ENCODE measurements around the gene CAPN2.

DNA sequence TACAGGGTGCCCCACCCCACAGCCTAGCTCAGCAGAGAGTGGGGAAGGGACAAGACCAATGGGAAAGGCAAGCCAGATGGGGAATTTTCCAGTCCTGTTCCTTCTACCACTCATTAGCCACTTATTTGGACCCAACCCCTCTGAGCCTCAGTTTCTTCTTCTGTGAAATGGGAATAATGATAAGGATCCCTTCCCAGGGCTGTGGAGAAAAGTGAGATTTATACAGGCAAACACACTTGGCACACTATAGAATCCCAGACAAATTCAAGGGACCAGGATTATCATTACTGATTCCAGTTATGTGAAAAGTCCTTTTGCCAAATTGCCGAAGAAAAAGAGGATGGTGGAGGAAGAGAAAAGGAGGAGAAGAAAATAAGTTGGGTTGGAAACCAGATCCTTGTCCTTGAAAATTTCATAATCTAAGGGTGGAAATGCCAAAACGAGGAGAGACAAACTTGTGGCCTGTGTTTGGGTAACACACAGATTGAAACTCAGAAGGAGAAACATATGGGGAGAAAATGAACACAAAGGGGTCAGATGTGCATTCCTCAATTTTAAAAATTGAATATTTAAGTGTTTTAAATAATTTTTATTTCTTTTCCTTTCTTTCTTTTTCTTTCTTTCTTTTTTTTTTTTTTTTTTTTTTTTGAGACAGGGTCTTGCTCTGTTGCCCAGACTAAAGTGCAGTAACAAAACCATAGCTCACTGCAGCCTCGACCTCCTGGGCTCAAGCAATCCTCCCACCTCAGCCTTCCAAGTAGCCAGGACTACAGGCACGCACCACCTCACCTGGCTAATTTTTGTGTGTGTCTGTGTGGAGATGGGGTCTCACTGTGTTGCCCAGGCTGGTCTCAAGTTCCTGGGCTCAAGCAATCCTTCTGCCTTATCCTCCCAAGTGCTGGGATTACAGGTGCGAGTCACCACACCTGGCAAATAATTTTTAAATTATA, 9.6 kb downstream of the CAPN2 start:
- TF ChIP-seq, protein P1, sequence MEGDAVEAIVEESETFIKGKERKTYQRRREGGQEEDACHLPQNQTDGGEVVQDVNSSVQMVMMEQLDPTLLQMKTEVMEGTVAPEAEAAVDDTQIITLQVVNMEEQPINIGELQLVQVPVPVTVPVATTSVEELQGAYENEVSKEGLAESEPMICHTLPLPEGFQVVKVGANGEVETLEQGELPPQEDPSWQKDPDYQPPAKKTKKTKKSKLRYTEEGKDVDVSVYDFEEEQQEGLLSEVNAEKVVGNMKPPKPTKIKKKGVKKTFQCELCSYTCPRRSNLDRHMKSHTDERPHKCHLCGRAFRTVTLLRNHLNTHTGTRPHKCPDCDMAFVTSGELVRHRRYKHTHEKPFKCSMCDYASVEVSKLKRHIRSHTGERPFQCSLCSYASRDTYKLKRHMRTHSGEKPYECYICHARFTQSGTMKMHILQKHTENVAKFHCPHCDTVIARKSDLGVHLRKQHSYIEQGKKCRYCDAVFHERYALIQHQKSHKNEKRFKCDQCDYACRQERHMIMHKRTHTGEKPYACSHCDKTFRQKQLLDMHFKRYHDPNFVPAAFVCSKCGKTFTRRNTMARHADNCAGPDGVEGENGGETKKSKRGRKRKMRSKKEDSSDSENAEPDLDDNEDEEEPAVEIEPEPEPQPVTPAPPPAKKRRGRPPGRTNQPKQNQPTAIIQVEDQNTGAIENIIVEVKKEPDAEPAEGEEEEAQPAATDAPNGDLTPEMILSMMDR (IDR thresholded peaks at IDR 0.05) = no peak
- TF ChIP-seq EZH2 (IDR thresholded peaks at IDR 0.05; ENCODE audit: borderline replicate concordance, insufficient read depth, low read depth, low read length, poor library complexity, severe bottlenecking) = no peak
